K562 (cell line): Measurements from ENCODE around the gene JADE2. TPM values are rescaled to one million over a fixed set of nuclear protein-coding genes. Genes with fewer than 3 reads are reported as not detected.

ENCODE experiments used
- BRF2 ChIP-seq: IDR thresholded peaks from 3 replicates; pipeline ENCODE4 v1.6.1; 2011; ENCODE audit warnings: borderline replicate concordance, mild to moderate bottlenecking; ENCODE audit not compliant: insufficient read length, insufficient read depth
- DPF2 ChIP-seq: fragments of 450-650 bp; IDR thresholded peaks from 2 replicates; pipeline ENCODE4 v1.6.1; 2016
- EGR1 ChIP-seq: fragments of 450-650 bp; conservative IDR thresholded peaks from 2 replicates; pipeline ENCODE4 v1.6.1; 2017; ENCODE audit warnings: mild to moderate bottlenecking
- FOXK2 ChIP-seq, 2 experiments: fragments of 450-650 bp; IDR thresholded peaks in 1 of 2; conservative IDR thresholded peaks in 1 of 2; 2 replicates each; pipeline ENCODE4 v1.6.1; 2016; ENCODE audit warnings: low read depth in 2 of 2, mild to moderate bottlenecking in 1 of 2
- GATAD2A ChIP-seq: fragments of 450-650 bp; IDR thresholded peaks from 2 replicates; pipeline ENCODE4 v1.6.1; 2017
- GTF2F1 ChIP-seq: IDR thresholded peaks from 2 replicates; pipeline ENCODE4 v1.6.1; 2011; ENCODE audit warnings: low read depth, low read length, improper control_type of control experiment
- ILF3 ChIP-seq: fragments of 450-650 bp; IDR thresholded peaks from 2 replicates; pipeline ENCODE4 v1.6.1; 2018; ENCODE audit warnings: antibody characterized with exemption, mild to moderate bottlenecking, moderate library complexity, borderline replicate concordance
- IRF1 ChIP-seq: sonication (generic); formaldehyde crosslinking; IDR thresholded peaks from 2 replicates; pipeline ENCODE4 v1.8.0; 2022; ENCODE audit warnings: missing genetic modification reagents, mild to moderate bottlenecking, borderline replicate concordance
- MAFF ChIP-seq: IDR thresholded peaks from 2 replicates; pipeline ENCODE4 v1.6.1; 2012; ENCODE audit warnings: low read length, improper control_type of control experiment
- POLR2H ChIP-seq: IDR thresholded peaks from 2 replicates; pipeline ENCODE4 v1.6.1; 2016; ENCODE audit warnings: missing genetic modification characterization, low read depth, mild to moderate bottlenecking, control low read depth, missing compliant biosample characterization, moderate library complexity
- RREB1 ChIP-seq: fragments of 250-450 bp; sonication (Bioruptor Pico); IDR thresholded peaks from 2 replicates; pipeline ENCODE4 v1.4.0; 2020
- SP2 ChIP-seq: IDR thresholded peaks from 2 replicates; pipeline ENCODE4 v1.6.1; 2011; ENCODE audit warnings: mild to moderate bottlenecking, low read depth, low read length, moderate library complexity; ENCODE audit not compliant: poor library complexity, severe bottlenecking; ENCODE audit errors: extremely low read depth
- SREBF2 ChIP-seq: sonication (generic); formaldehyde crosslinking; IDR thresholded peaks from 2 replicates; pipeline ENCODE4 v1.4.0; 2020; ENCODE audit warnings: mild to moderate bottlenecking, missing genetic modification reagents
- polyA plus RNA-seq, 8 experiments: library from polyadenylated mRNA; depleted of rRNA in 4 of 8; stranded (reverse) in 5 of 8; unstranded in 3 of 8; fragments of >200 nt; fragmentation: Nextera tagmentation in 2 of 8; fragmentation: Illumina TruSeq in 1 of 8; extraction: Ambion mirVana in 2 of 8; extraction: Trizol in 1 of 8; gene quantifications; 2 replicates each; pipeline versions ENCODE4 v1.2.1 to v1.2.3, GENCODE V29; 2011 to 2014; ENCODE audit warnings: inconsistent platforms in 1 of 8, missing spikeins in 1 of 8
- total RNA-seq, 7 experiments: library from RNA; depleted of rRNA in 6 of 7; stranded (reverse); fragments of >200 nt in 6 of 7; fragmentation: Illumina TruSeq in 2 of 7; extraction: Trizol in 2 of 7; gene quantifications; 2 replicates each; pipeline versions ENCODE4 v1.2.1 to v1.2.3, GENCODE V29; 2011 to 2021; ENCODE audit warnings: low replicate concordance in 1 of 7
- TF ChIP-seq, protein P1 (sequence below), 2 experiments: fragments of 150-350 bp in 1 of 2; IDR thresholded peaks; 2 replicates each; pipeline ENCODE4 v1.6.1; 2012 to 2016; ENCODE audit warnings: low read depth in 2 of 2, low read length in 2 of 2, mild to moderate bottlenecking in 1 of 2, moderate library complexity in 1 of 2

The JADE2 gene
- total and polyA plus RNA-seq, 9 of the 15 experiments (the other 6 are each of a cell fraction or from before 2014, with no cell fraction given) = 0.50 to 23.3 (median 9.1) TPM

GRCh38 chr5:134509308-134510040, 16.0 kb upstream of the JADE2 start (continued):
- TF ChIP-seq, protein P1, sequence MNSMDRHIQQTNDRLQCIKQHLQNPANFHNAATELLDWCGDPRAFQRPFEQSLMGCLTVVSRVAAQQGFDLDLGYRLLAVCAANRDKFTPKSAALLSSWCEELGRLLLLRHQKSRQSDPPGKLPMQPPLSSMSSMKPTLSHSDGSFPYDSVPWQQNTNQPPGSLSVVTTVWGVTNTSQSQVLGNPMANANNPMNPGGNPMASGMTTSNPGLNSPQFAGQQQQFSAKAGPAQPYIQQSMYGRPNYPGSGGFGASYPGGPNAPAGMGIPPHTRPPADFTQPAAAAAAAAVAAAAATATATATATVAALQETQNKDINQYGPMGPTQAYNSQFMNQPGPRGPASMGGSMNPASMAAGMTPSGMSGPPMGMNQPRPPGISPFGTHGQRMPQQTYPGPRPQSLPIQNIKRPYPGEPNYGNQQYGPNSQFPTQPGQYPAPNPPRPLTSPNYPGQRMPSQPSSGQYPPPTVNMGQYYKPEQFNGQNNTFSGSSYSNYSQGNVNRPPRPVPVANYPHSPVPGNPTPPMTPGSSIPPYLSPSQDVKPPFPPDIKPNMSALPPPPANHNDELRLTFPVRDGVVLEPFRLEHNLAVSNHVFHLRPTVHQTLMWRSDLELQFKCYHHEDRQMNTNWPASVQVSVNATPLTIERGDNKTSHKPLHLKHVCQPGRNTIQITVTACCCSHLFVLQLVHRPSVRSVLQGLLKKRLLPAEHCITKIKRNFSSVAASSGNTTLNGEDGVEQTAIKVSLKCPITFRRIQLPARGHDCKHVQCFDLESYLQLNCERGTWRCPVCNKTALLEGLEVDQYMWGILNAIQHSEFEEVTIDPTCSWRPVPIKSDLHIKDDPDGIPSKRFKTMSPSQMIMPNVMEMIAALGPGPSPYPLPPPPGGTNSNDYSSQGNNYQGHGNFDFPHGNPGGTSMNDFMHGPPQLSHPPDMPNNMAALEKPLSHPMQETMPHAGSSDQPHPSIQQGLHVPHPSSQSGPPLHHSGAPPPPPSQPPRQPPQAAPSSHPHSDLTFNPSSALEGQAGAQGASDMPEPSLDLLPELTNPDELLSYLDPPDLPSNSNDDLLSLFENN (IDR thresholded peaks at IDR 0.05; ENCODE audit: low read depth in 2 of 2, low read length in 2 of 2) = no peak
- TF ChIP-seq RREB1 (CRISPR knock-in tag) = no peak
- no peak for TF ChIP-seq IRF1 (CRISPR knock-in tag)
- TF ChIP-seq BRF2 = no peak
- no peak for TF ChIP-seq POLR2H (tag)
- no peak for TF ChIP-seq ILF3
- no peak for TF ChIP-seq SP2
- no peak for TF ChIP-seq GTF2F1
- TF ChIP-seq EGR1 = no peak
- no peak for TF ChIP-seq MAFF
- TF ChIP-seq SREBF2 (CRISPR knock-in tag) = no peak
- 0 out of 2 replicates have a peak, but pooled peaks have one; percentile 19 for TF ChIP-seq DPF2
- TF ChIP-seq FOXK2 (conservative IDR thresholded peaks at IDR 0.05 in 1 of 2, IDR thresholded peaks at IDR 0.05 in 1 of 2; ENCODE audit: low read depth in 2 of 2) = no peak
- TF ChIP-seq GATAD2A = no peak
